HG03521 (cell line): ENCODE data around the gene RET.
A peak's percentile ranks its signal among the peaks of the same experiment; 100 is the strongest.

Source experiments
- ATAC-seq: cut with Tn5 transposase; IDR thresholded peaks from one replicate; pipeline ENCODE4 v1.9.1; 2021; ENCODE audit warnings: mild to moderate bottlenecking, moderate library complexity; ENCODE audit not compliant: unreplicated experiment

Gene RET

DNA sequence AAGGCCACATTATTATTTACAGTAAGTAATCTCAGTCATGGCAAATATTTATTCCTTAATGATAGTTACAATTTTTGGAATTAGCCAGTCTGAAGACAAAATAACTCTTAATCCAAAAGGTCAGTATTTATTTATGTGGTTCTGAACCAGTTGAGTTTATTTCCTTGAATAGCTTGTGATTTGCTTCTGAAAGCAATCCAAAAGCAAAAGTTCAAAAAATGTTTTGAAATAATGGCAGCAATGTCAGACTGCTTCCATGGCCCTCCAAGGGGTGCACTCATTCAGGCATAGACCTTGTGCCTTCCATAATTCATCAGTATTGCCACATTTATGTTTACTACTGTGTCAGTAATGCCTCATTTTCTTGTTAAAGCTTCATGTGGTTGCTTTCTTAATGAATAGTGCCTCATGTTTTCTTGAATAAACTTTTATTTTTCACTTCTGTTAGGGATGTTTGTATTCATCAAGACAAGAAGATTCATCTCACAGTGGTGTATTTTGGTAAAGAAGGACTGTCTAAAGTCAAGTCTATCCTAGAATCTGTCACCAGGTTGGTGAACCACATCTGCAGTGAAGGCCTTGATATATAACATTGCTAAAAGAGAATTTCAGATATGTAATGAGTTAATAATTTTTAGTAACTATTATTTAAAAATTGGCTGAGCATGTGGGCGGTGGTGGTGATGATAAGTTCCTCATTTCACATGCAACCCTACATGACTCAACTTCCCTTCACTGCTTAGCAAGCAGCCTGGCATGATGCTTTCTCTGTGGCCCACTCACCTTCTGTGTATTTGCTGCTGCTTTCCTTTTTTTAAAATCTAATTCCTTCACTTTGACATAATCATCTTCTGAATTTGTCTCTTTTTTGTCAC is 83.4 kb downstream of the RET start:
- peak; percentile 28 for ATAC-seq

DNA sequence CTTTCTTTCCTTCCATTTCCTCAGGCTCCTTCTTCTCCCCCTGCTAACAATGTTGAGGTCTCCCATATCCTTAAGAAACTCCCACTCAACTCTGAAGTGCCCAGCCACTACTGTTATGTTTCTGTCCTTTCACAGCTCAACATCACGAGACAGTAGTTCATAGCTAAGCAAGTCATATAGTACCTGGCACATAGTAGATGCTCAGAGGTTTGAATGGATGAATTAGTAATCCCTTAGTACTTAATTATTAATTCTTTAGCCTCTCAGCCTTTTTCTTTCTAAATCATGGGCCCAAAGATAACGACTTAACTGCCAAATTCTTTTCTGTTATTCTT is 84.0 kb downstream of the RET start:
- ATAC-seq = peak; percentile 68

DNA sequence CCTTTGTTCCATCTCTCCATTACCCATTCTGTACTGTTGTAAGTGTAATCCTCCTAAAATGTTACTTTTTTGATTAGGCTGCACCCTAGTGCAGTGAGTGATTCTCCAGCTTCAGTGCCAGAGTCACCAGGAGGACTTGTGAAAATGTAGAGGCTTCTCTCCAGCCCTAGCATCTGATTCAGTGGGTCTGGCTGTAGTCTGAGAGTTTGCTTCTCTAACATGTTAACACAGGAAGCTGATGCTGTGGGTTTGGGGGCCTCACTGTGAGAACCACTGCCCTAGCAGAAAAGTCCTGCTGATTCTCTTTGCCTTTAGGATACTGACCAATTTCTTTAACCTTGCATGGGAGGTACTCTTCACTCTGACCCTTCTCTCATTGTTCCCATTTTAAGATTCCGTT is 85.7 kb downstream of the RET start:
- ATAC-seq = no peak

DNA sequence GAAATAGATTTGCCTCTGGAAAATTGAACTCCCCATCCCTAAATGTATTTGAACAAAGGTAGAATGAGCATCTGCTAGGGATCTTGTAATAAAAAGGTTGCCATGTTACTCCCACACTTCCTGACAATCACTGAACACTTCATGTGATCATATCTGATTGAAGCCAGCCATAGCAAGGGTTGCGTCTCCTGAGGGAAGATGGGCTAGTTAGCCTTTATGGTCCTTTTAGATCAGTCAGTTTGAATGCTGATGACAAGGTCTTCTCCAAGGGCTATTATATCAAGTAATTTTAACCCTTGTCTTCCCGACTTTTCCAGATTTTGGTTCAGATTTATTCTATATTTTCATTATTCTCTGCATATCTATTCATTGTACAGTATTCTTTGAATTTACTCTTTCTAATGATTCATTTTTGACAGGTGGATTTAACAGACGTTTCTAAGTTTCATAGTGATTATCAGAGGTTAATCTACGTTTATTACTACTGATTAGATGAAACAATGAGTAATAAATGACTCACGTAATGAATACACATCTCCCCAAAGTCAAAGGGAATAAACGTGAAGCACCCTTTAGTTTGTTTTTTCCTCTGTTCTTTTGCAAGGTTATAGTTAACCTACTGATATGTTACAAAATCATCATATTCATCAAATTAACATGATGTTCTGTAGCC is 89.5 kb downstream of the RET start:
- no peak for ATAC-seq

DNA sequence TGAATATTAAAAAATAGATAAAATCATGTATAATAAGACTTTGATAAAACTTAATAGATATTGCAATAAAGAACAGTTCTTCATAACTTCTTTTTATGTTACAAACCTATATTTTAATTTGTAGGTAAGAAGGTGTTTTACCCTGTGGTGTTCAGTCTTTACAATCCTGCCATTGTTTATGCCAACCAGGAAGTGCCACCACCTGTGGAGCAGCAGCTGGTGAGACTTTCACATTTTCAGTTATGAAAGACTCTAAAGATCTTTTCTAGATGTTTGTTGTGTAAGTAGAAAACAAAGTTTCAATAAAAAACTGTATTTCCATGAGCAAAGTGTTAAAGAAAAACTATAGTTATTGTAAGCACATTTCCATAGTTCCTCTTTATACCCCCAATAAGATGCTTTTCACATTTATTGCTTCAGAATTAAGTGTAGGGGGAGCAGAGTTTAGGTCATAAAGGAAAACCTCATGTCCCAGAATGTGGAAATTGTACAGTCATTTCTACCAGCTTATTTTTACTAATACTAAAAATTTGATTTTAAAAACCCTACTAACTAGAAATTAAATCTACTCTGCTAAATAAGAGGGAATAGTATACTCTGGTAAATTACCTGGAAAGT is 90.1 kb downstream of the RET start:
- no peak for ATAC-seq

DNA sequence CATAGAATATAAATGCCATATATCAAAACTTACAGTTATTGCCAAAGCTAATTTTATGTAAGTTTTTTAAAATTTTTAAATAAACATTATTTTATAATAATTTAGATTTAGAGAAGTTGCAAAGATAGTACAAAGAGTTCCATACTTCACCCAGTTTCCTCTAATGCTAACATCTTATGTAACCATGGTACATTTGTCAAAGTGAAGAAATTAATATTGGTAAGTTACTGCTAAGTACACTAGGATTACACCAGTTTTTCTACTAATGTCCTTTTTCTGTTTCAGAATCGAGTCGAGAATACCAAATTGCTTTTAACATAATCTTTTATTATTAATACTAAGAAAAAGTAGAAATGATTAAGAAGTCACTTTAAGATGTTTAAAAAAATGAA is 90.6 kb downstream of the RET start:
- no peak for ATAC-seq

DNA sequence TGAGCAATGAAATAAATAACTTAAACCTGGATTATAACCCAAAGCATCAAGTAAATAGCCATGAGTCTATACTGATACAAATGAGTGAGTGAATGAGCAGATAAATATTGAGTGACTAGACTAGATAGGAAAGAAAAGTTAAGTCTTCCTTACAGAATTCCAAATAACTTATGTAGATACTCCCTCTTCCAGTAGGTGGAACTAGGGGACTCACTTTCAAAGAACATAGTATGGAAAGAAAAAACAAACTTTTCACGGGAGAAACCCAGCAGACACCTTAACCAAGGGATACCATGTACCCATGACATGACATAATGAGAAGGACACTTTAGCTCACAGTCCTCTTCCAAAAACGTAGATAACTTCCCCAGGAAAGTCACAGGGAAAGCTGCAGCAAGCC is 93.6 kb downstream of the RET start:
- no peak for ATAC-seq

DNA sequence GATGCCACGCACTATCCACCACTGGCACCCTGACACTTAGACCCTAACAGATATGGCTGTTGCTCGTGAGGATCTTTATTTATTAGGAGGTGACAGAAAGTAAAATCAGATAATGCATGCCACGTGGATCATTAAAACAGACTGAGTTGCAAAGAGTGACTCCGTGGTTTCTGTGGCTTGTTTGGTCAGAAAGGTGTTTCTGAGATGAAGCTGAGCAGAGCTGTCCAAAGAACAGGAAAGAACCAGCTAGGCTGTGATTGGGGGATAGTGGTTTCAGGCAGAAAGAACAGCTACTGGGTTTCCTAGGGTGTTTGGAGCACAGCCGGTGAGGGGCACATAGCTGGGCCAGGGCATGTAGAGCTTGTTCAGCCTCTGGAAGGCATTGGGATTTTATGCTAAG is 95.8 kb downstream of the RET start:
- no peak for ATAC-seq

DNA sequence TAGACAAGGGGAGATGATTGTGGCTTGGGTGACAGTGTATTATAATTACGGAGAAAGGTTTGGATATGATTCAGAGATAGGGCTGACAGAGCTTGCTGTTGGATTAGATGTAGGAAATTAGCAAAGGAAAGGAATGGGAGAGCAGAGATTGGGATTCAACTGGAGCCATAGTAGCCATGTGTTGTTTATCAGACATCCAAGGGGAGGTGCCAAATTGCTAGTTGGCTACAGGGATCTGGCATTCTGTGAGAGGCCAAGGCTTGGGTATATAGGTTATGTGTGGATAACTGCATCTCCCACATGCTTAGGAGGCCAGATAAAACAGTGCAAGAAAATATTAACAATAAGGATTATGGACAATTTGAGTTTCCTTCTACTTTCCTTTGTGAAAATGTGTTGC is 96.3 kb downstream of the RET start:
- no peak for ATAC-seq

DNA sequence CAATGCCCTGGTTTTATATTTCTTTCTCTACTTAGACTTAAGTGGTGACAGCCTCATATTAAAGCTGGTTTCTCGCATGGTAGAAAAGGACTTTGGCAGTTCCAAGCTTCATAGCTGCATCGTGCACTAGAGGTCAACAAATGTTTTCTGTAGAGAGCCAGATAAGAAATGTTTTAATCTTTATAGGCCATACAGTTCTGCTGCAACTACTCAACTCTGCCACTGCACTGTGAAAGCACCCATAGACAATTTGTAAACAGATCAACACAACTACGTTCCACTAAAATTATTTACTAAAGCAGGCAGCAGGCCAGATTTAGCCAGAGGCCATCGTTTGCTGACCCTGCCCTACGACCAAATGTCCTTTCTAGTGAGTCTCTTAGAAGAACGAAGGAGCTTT is 98.1 kb downstream of the RET start:
- ATAC-seq = no peak

DNA sequence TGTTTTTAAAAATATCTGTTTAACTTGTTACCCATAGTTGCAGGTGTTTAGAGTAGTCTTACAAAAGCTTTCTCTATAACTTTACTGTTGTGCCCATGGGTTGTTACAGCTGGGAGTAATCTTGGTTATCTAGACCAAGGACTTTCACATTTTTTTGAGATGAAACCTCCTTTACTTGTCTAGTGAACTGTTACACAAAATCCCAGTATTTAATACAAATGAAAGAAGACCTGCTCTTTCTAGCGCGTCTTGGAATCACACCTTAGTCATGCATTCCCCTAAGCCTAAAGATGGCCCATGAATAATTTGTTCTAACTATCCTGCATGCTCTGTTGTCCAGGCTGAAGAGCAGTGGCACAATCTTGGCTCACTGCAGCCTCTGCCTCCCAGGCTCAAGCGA is 99.4 kb downstream of the RET start:
- ATAC-seq = no peak

DNA sequence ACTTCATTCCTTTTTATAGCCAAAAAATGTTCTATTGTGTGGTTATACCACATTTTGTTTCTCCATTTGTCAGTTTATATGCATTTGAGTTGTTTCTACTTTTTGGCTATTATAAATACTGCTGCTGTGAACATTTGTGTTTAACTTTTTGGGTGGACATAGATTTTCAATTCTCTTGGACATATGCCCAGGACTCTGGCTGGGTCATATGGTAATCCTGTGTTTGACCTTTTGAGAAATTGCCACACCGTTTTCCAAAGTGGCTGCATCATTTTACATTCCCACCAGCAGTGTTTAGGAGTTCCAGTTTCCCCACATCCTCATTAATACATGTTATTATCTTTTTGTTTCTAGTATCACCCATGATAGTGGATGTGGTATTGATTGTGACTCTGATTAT is 100.7 kb downstream of the RET start:
- no peak for ATAC-seq
